OCI-LY7 (cell line): ENCODE results near the gene BRICD5. TPM values are rescaled to one million over a fixed set of nuclear protein-coding genes. Genes with fewer than 3 reads are reported as not detected.

Source experiments
- BruUV-seq: library from RNA; stranded (reverse); fragments of 400-500 nt; replicated peaks from 2 replicates; lab custom pipeline; 2021; lab: Mats Ljungman, UMichigan
- CTCF ChIA-PET: fragments of 300-600 bp; sonication (Branson Sonifier 250); formaldehyde crosslinking; loops from one replicate; lab custom pipeline; 2022; ENCODE audit warnings: antibody characterized with exemption; ENCODE audit not compliant: unreplicated experiment; lab: Charles Lee
- POLR2A ChIA-PET: fragments of 300-600 bp; sonication (Branson Sonifier 250); formaldehyde crosslinking; loops from one replicate; lab custom pipeline; 2022; ENCODE audit warnings: antibody characterized with exemption; lab: Charles Lee
- DNase-seq: peaks from one replicate; pipeline ENCODE4 v3.0.0-alpha.2; 2015; ENCODE audit warnings: low spot score
- H2AFZ ChIP-seq: fragments of 200-600 bp; sonication (generic), shearing (Covaris generic); 2 replicates; pipeline ENCODE4 v1.6.1; 2014; ENCODE audit warnings: mild to moderate bottlenecking, antibody characterized with exemption, low read length, moderate library complexity
- H3K27ac ChIP-seq: fragments of 200-600 bp; sonication (generic); 2 replicates; pipeline ENCODE4 v1.5.1; 2014; ENCODE audit warnings: mixed run types, low read depth, mild to moderate bottlenecking, moderate library complexity, low read length, inconsistent platforms; ENCODE audit not compliant: poor library complexity, severe bottlenecking
- H3K36me3 ChIP-seq: fragments of 200-600 bp; sonication (generic); 2 replicates; pipeline ENCODE4 v1.6.1; 2014; ENCODE audit warnings: mild to moderate bottlenecking, antibody characterized with exemption, low read length, moderate library complexity, mixed read lengths; ENCODE audit not compliant: insufficient read depth
- H3K4me1 ChIP-seq: fragments of 200-600 bp; sonication (generic); 2 replicates; pipeline ENCODE4 v1.5.1; 2014; ENCODE audit warnings: mild to moderate bottlenecking, low read length; ENCODE audit not compliant: insufficient read depth, poor library complexity, severe bottlenecking
- H3K4me2 ChIP-seq: fragments of 200-600 bp; sonication (generic); 2 replicates; pipeline ENCODE4 v1.6.1; 2014; ENCODE audit warnings: mild to moderate bottlenecking, low read length
- H3K4me3 ChIP-seq: fragments of 200-600 bp; sonication (generic); 2 replicates; pipeline ENCODE4 v1.5.1; 2014; ENCODE audit warnings: mild to moderate bottlenecking, low read depth, low read length; ENCODE audit not compliant: poor library complexity, severe bottlenecking
- H3K79me2 ChIP-seq: fragments of 200-600 bp; sonication (generic); 2 replicates; pipeline ENCODE4 v1.6.1; 2016; ENCODE audit warnings: low read depth, mild to moderate bottlenecking, low read length, moderate library complexity, mixed read lengths; ENCODE audit not compliant: insufficient read depth
- H3K9me2 ChIP-seq: fragments of 200-600 bp; sonication (generic); 2 replicates; pipeline ENCODE4 v1.6.1; 2016; ENCODE audit warnings: mild to moderate bottlenecking, low read length, mixed read lengths; ENCODE audit not compliant: insufficient read depth
- H3K9me3 ChIP-seq: fragments of 200-600 bp; sonication (generic); 2 replicates; pipeline ENCODE4 v1.6.1; 2014; ENCODE audit warnings: mild to moderate bottlenecking, mixed run types, low read length, mixed read lengths
- H4K20me1 ChIP-seq: fragments of 200-600 bp; sonication (generic); 2 replicates; pipeline ENCODE4 v1.6.1; 2014; ENCODE audit warnings: mild to moderate bottlenecking, antibody characterized with exemption, low read length, moderate library complexity, mixed read lengths; ENCODE audit not compliant: insufficient read depth
- CTCF ChIP-seq: fragments of 200-600 bp; sonication (generic); conservative IDR thresholded peaks from 2 replicates; pipeline ENCODE4 v1.5.1; 2014; ENCODE audit warnings: mild to moderate bottlenecking, antibody characterized with exemption, low read length, moderate library complexity, mixed read lengths
- EZH2phosphoT487 ChIP-seq: fragments of 200-600 bp; sonication (generic); IDR thresholded peaks from 2 replicates; pipeline ENCODE4 v1.6.1; 2018; ENCODE audit warnings: low read depth, borderline replicate concordance, mild to moderate bottlenecking, mixed run types, antibody characterized with exemption, low read length, moderate library complexity, mixed read lengths
- intact Hi-C: fragments of 100-400 bp; cut with micrococcal nuclease; formaldehyde crosslinking; loops from one replicate; pipeline ENCODE4 v1.10.0; 2022; ENCODE audit not compliant: unreplicated experiment
- total RNA-seq, 2 experiments: library from RNA; depleted of rRNA in 1 of 2; stranded (reverse); fragments of >200 nt in 1 of 2; shearing (Covaris generic) in 1 of 2; gene quantifications; 2 replicates each; pipeline ENCODE4 v1.2.3, GENCODE V29; 2014 to 2022

BRICD5 gene
- total RNA-seq, 2 experiments from 2014 or later: 30.4 to 31.7 TPM

- Histone ChIP-seq H4K20me1 (no peaks in the 10 kb centered on the region), H3K27ac (peak overlapping the region; percentile 68), H3K4me1 (peaks cover 17% of the 10 kb centered on the region), H3K9me3 (no peaks in the 10 kb centered on the region), H3K36me3 (peaks cover 76% of the 10 kb centered on the region), H3K9me2 (no peaks in the 10 kb centered on the region), H3K79me2 (peaks cover 23% of the 10 kb centered on the region), H2AFZ (no peak overlapping the region), H3K4me3 (no peak overlapping the region), H3K4me2 (no peak overlapping the region)
- no peak for DNase-seq
- ChIA-PET CTCF (no interaction called here), POLR2A (interaction anchor here (0.5 to 1.7 kb wide), 2 partner anchors 11 to 231 kb away, joined by 5 to 6 read pairs; no protein-coding TSS in a partner anchor)
- TF ChIP-seq EZH2phosphoT487: no peak
- no peak for TF ChIP-seq CTCF
- intact Hi-C loops: no loop called here
- BruUV-seq: no TSS peak
Observed at GRCh38 chr16:2252806-2253148, 42.1 kb upstream of the BRICD5 start.

- H3K9me3 ChIP-seq: no peaks in the 10 kb centered on the region
- peaks cover 67% of the 10 kb centered on the region for H3K36me3 ChIP-seq
- H4K20me1 ChIP-seq: no peaks in the 10 kb centered on the region
- no peaks in the 10 kb centered on the region for H3K9me2 ChIP-seq
- H3K79me2 ChIP-seq: peaks cover 20% of the 10 kb centered on the region
- DNase-seq: peak; percentile 95
- peaks cover 17% of the 10 kb centered on the region for H3K4me1 ChIP-seq
- peak within 1 kb of the TSS; percentile 18; the same call in 1 of the 2 replicates for H2AFZ ChIP-seq
- peak within 1 kb of the TSS; percentile 76 for H3K4me3 ChIP-seq
- peak within 1 kb of the TSS; percentile 68 for H3K27ac ChIP-seq
- no TSS peak for BruUV-seq
- CTCF ChIA-PET: no interaction called here
- no peak for TF ChIP-seq EZH2phosphoT487
- TF ChIP-seq CTCF: peak; percentile 73
- H3K4me2 ChIP-seq: peak within 1 kb of the TSS; percentile 87
- intact Hi-C loops: loop anchor here (1.0 kb wide), 1 partner anchor 28 kb away; the partner anchor contains the start of gene E4F1
- POLR2A ChIA-PET: interaction anchor here (0.6 to 1.7 kb wide), 4 partner anchors 11 to 169 kb away, joined by 3 to 6 read pairs (median 3); no protein-coding TSS in a partner anchor
Observed at GRCh38 chr16:2251296-2252111, 40.8 kb upstream of the BRICD5 start, which contains the start of gene ECI1. Gene ECI1 (minus strand): TSS chr16:2251587. CDS start chr16:2251566, 21 bp downstream.
